Measurements from ENCODE around the gene RNF157. TPM values are rescaled to one million over a fixed set of nuclear protein-coding genes. Genes with fewer than 3 reads are reported as not detected.
A peak's percentile ranks its signal among the peaks of the same experiment; 100 is the strongest.

The RNF157 gene
- total RNA-seq, 1 experiment from 2014 or later = 3.0 TPM

DNA sequence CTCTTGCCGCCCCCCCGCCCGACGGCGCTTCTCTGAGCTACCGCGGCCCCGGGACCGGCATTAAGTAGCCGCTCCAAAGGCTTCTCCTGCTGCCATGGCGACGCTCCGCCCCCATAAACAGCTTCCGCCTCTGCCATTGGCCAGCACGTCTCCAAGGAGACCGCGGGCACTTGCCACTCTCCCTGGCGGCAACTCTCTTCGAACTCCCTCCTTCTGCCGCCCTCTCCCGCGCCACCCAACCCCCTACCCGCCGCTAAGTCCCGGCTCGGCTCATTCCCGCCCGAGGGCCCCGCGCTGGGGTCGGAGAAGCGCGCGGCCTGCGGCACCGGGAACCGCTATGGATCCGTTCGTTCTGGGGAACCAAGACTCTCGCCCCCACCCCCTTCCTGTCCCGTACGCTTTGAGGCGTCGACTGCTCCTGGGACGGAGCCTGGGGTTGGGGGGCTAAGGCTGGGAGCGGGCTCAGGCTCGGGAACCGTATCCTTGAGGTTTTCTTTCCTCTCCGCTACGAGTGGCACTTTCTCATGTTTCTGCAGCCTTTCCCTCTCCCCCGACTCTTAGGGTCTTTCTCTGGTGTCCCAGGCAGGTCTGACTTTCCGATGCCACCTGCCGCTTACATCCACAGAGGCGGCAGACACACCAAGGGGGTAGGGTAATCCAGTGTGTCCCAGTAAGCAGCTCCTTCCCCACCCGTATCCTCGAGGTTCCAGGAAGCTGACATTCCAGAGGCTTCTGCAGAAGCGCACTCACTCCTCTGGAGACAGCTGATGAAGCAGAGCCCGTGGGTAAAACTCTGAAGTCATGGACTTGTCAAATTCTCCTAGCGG lies 98.9 kb downstream of the RNF157 start, which contains the start of gene FOXJ1:
TSS of gene FOXJ1 (minus strand) at position 34 of the 827 bp plus-strand sequence. CDS start 850 bp downstream, outside the sequence.
- peak; percentile 74 for DNase-seq (ENCODE audit: low read depth)

DNA sequence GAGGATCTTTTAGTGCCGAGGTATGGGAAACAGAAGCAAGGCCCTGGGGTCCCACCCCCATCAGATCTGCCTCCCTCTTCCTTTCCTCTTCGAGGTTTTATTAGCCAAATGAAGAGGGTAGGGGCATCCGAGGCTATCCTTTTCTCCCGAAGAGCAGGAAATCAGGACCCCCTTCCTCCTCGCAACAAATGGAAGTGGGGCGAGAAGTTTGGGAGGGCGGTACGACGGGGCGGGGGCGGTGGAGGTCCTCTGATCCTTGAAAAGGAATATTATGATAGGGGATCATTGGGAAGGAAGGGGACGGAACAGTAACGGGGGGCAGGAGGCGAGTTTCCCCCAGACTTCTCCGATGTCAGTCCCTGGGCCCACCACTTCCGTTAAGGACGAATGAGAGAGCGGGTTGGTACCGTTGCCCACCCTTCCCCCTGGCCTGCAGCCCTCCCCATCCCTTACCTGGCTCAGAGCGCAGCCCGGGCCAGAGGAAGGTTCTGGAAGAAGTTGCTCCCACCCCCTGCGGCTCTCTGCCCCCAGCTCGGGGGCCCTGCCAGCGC lies 99.6 kb downstream of the RNF157 start:
- no peak for DNase-seq (ENCODE audit: low read depth)

DNA sequence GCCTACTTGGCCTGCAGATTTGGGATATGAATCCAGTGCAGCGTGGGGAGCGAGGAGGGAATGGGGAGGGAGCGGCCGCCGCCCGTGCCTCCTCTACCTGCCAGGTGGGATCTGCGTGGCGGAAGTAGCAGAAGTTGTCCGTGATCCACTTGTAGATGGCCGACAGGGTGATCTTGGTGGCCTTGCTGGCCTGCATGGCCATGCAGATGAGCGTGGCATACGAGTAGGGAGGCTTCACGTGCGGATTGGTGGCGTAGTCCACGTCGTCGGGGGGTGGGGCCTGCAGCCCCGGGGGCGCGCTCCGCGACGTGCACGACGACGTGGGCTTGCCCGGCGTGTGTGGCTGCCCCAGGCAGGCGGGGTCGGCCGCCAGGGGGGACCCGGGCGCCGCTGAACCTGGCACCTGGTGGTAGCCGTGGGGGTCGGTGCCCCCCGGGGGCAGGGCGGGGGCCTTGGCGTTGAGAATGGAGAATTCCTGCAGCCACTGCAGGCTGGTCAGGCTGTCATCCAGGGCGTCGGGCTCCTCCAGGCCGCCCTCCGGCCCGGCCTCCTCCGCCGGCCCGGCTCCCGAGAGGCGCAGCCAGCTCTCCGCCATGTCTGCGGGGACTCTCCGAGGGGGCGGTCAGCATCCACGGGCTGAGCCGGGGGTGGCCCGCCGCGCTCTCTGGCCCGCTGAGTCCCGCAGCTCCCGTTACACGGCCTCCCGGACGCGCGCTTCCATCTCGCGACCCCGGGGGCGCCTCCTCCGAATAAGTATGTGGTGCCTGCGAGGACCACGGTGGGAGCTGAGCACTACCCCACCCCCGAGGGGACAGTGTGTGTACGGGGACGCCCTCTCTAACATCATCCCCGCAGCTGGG lies 100.3 kb downstream of the RNF157 start:
- no peak for DNase-seq (ENCODE audit: low read depth)

DNA sequence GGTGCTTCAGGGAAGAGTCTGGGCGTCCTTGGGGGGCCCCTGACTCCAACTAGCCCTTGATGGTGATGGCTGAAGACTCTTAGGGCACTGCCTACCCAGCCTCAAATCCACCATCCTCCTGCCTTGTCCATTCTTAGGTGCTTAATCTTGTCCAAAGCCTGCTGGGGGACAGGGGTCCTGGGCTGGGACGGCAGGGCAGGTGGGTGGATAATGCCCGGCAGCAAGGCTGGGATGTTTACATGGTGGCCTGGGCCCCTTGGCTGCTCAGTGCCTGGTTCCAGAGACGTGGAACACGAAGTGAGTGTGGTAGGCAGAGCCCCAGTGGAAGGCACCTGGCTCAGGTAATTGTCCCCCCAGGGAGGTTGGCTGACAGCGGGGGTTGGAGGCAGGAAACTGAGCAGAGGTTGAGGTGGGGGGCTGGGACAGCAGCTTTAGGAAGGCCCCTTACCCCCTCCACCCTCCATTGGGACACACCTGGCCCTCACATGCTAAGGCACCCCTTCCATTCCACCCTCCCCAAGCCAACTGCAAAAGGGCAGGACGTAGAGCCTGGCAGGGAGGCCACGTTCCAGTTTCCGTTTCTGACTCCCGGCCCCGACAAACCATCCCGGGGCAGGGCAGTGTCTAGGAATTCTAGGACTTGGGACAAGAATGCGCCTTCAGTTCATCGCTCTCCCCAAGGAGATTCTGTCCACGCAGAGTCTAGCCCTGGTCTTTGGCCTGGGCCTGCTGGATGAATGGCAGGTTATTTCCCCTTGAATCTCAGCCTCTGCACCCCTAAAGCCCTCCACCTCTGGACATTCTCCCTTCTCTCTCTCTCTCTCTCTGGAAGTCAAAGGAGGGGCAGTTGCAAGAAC lies 101.2 kb downstream of the RNF157 start:
- no peak for DNase-seq (ENCODE audit: low read depth)

DNA sequence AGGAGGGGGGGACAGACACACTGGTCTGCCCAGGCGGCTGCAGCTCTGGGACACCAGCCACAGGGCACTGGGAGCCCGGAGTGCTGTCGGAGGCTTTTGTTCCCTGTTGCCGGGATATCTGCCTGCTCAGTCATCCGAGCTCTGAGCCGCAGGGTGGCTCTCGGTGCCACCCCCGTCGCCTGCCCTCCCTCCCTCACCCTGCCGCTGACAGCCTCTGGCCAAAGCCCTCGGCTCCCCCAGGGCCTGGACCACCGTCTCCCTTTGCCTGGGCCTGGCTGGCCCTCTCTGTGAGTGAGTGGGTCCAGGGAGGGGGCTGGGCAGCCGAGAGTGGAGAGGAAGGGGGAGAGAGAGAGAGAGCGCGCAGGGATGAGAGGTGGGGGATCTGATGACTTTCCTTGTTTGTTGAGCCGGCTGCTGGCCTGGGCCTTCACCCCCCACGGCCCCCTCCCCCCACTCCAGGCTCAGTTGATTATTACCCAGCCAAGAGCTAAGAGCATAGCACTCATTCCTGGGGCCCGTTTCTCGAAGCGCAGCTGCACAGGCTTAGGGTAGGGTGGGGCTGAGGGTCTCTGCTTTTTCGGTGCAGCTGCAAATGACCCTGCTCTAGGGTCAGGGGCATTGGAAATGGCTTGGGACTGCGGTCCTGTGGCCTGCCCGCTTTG lies 101.9 kb downstream of the RNF157 start:
- DNase-seq (ENCODE audit: low read depth) = no peak

DNA sequence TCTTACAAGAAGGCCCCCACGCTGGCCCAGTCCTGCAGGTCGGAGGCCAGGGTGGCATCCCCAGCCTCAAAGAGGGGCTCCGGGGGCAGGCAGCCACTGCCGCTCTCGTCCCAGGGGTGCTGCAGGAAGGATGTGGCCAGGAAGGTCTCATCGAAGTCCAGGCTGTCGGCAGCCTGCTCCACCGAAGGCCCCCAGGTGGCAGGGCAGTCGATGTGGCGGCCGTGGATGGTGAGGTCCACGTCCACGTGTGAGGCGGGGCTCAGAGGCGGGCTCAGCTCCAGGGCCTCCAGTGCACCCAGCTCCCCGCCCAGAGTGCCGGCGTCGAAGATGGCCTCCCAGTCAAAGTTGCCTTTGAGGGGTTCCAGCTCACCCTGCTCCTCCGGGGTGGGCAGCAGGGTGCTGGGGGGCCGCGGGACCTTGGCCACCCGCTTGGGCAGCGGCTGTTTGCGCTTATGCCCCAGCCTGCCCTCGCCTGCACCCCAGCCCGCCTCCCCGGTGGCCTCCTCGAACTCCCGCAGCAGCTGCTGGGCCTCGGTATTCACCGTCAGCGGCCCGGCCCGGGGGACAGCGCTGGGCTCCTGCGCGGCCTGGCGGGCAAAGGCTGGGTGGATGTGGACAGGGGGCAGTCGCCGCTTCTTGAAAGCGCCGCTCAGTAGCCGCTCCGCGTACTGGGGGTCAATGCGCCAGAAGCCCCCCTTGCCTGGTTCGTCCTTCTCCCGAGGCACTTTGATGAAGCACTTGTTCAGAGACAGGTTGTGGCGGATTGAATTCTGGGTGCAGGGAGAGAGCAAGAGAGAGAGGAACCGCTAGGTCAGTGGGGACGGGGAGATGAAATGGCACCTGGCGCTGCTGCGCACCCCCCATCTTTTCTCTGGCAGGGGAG lies 102.7 kb downstream of the RNF157 start:
- DNase-seq (ENCODE audit: low read depth) = no peak

DNA sequence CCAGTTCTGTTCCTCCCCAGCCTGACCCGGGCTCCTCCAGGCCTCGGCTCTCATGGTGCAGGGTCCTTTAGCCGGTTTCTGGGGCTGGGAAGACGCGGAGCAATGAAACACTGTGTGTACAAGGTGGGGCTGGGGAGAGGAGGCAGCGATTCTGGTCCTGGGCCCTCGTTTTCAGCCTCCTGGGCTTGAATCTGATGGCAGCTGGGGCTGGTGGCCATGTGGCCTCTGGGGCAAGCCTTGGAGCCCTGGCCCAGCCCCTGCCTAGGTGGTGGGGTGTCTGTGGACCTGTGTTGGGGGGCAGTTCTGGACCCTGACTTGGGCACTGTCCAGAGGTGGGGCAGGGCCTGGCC lies 103.3 kb downstream of the RNF157 start:
- no peak for DNase-seq (ENCODE audit: low read depth)

DNA sequence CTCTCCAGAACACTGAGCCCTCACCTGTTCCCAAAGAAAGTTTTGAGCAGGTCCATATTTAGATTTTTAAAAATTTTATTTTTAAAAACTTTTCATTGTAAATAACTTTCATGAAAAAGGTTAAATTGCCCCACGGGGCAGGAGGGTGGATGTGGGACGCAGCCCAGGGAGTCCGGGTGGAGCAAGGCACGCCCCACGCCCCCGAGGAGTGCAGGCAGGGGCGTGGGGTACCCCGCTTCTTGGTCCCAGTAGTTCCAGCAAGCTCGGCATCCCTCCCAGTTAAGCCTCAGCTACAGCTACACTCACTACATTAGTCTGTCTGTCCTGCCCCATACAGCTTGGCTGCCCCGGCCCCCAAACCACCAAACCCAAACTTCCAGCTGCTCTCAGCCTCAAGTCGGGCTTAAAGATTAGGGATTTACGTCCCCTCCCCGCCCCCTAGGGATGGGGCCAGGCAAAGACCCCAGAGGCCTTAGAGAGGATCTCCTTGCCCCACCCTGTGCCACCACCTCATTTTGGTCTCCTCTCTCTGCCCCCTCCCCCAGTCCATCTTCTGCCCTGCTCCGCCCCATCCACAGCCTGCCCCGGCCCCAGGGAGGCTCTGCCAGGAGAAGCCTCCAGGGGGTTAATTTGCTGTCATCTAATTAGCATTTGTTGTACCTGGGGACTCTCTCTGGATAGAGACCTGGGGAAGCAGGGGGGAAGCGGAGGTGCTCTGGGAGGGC lies 103.9 kb downstream of the RNF157 start:
- DNase-seq (ENCODE audit: low read depth) = no peak

DNA sequence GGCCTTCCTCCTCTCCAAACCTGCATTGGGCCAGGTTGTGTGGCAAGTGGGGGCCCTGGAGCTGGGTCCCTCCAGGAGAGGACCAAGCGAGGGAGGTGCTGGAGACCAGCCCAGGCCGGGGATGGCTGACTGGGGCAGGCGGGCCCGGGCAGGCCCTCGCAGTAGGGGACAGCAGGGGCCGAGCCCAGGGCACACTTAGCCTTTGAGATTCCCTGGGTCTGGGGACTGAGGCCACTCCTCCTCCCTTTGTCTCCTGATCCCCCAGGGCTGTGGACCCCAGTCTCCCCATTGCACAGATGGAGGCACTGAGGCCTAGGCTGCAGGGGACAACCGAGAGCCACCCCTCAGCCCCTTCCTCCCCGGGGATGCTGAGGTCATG lies 104.5 kb downstream of the RNF157 start:
- DNase-seq (ENCODE audit: low read depth) = no peak

DNA sequence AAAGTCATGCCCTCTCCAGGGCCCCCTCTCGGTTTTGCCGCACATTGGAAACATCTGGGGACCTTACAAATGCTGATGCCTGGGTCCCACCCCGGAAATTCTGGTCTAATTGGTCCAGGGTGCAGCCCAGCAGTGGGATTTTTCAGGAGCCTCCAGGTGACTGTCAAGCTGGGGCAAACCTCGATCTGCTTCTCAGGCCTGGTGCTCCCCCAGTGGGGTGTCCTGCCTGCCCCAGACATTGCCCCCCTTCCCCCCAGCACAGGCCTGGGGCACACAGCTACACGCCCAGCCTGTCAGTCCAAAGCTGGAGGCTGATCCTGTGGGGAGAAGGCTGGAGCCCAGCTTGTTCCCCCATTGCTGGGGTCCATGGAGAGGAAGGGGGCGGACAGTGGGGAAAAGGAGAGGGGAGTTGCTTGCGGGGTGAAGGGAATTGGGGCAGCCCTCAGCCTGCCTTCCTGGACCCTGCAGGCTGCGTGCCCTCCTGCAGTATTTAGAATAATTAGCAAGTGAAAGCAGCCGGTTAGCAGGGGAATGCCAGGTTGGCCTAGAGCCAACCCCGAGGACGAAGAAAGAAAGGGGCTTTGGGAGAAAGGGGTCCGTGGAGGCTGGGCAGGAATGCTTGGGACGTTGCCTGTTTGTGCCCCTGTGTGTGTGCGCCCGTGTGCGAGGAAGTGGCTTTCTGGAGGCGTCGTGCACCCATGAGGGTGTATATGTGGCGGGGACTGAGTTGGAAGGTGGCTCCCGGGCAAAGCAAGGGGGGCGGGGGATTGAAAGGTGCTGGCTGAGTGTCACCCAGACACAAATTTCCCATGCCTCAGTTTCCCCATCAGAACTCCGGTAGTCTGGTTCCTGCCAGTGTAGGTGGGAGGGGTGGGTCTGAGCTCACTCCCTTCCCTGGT lies 105.1 kb downstream of the RNF157 start:
- DNase-seq (ENCODE audit: low read depth) = no peak

DNA sequence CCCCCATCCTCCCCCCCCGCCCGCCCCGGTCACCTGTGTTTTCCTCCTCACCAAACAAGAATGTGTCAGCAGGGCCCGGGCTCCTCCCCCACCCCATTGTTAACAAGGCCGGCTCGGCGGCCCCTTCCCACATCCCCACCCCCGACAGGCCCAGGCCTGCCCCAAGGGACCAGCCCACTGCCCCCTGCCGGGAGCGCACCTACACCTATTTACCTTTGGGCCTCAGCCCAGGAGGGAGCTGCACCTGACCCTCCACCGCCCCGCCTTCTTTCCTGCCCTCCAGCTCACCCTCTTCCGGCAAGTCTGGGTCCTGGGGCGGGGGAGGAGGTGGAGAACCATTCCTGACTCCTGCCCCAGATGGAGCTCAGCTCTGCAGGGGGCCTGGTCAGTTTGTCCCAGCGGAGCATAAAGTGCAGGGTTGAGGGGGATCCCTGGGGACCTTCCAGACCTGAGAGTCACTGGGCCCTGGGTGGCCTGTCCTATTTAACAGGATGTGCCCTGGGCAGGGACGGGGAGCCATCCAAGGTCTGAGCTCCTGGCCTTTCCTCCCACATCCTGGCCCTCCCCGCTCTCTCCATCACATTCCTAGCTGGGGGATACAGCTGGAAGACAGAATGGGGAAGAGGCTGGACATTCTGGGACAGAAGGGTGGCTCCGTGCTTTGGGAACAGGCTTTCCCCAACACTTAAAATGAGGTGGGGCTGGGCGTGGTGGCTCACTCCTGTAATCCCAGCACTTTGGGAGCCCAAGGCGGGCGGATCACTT lies 107.5 kb downstream of the RNF157 start:
- no peak for DNase-seq (ENCODE audit: low read depth)

DNA sequence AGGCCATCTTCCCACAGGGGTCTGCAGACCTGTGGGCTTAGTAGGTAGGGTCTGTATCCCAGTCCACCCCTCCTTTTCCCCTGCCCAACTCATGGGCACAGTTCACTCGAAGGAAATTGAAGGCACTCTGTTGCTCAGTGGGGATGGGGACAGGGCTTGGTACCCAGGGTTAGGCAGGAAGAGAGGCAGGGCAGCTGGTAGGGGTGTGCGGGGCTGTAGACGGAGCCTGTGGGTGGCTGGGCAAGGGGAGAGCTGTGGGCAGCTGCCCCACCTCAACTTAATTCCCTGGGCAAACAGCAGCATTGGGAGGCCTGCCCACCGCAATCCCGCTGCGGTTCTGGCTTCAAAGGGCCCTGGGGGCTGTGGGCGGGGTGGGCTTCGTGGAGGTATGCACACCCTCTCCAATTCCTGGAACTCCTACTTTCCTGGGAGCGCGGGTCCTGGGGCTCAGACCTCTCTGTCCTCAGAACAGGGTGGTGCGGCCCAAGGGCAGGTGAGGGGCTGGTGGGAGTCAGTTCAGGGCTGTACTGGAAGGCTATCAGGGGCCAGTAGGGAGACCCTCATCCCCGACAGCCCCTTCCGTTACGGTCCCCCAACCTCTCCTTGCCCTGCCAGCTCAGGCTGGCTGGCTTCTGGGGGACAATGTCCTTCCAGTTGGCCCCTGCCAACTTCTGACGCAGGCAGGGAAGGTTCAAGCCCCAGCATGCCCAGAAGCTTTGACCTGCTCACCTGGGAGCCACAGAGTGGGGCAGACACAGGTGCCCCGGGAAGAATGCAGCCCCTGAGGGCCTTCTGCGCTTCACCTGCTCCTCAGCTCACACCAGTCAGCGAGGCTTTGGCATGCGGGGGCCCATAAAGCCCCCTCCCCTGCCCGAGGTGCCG lies 108.4 kb downstream of the RNF157 start:
- DNase-seq (ENCODE audit: low read depth) = no peak

DNA sequence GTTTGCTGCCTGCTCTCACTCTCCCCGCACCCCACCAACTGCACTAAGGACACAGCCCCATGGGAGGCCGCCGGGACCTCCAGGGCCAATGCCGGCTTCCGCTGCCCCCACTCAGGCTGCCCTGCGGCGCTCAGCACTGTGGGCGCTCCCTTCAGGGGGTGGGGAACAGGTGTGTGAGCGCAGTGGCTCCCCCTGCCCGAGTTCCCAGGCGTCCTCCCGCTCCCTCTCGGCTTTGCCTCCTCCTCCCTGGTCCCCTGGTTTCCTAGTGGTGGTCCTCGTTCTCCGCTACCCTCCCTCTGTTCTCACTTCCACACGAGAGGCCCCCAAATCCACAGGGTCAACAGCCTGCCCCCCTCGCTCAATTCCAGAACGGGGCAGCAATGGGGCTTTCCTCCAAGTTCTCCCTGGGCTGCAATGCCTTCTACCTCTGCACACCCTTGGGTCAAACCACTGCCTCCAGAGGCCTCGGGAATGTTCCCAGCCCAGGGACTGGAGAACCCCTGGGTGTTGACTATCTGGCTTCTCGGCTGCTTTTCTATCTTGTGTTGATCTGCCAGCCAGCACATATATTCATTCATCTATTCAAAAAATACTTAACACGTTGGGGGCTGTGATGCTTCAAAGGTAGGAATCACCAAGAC lies 109.1 kb downstream of the RNF157 start:
- DNase-seq (ENCODE audit: low read depth) = no peak

DNA sequence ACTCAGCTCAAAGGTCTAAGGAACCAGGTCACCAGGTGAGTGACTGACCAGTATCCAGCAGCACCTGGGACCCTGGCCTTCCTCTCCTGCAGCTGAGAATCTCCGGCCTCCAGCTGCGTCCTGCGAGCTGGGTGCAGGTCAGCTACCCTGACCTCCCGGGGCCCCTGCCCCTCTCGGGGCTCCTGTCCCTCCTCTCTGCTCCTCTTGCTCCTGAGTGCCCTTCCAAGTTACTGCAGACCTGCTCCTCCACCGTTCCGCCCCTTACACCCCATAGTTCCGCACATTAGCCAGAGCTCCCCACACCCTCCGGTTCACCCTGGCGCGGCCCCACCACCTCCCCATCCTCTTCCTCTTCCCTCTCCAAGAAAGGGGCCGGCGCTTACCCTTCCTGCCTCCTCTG lies 109.8 kb downstream of the RNF157 start:
- no peak for DNase-seq (ENCODE audit: low read depth)

DNA sequence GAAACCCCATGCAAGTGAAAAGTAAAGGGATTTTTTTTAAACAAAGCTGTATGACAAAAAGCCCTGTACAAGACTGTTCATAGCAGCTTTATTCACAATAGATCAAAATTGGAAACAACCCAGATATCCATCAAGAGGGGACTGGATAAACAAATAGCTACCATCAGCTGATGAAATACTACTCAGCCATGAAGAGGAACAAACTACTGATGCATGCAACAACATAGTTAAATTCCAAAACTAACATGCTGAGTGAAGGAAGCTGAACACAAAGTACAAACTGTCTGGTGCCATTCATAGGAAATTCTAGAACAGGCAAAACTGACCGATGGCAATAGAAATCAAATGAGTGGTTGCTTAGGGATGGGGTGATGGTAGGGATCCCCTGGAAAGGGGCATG lies 114.4 kb downstream of the RNF157 start:
- DNase-seq (ENCODE audit: low read depth) = no peak

DNA sequence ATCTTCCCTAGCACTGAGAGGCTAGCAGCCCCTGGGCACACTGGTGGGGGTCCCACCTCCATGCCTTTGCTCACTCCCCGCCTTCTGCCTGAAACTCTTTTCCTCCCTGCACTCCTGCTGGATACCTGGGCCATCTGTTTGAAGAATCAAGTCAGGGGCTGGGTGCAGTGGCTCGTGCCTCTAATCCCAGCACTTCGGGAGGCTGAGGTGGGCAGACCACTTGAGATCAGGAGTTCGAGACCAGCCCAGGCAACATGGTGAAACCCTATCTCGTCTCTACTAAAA lies 115.0 kb downstream of the RNF157 start:
- DNase-seq (ENCODE audit: low read depth) = no peak

Data from LHCN-M2 (cell line).